ENCODE measurements around the gene COLGALT1. TPM values are rescaled to one million over a fixed set of nuclear protein-coding genes. Genes with fewer than 3 reads are reported as not detected.
"Not testable (repeated sequence)": the region's sequence is repeated elsewhere in the genome, so short reads cannot be mapped to it uniquely, and the experiment has no call there.

The COLGALT1 gene
- total RNA-seq, 1 experiment from 2014 or later = 48.5 TPM

DNA sequence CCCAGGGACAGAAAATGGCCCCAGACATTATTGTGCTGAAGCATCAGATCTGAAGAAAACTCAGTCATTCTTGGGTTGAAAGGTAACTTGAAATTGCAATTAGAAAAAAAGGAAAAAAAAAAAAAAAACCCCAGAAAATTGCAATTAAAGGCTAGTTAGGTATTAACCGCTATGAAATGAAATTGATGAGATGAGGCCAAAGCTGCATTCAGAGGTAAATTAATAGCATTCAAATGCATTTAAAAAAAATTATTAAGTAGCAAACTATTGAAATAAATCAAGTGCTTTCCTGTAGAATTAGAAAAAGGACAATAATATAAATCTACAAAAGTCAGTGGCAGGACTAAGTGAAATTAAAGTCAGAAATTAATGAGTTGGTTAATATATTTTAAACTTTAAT, 37.6 kb upstream of the COLGALT1 start:
- DNase-seq = no peak
- H3K4me1 Mint-ChIP-seq = peaks cover 4 to 7% of the 10 kb centered on the region in 2 experiments
- H3K4me2 ChIP-seq (ENCODE audit: insufficient read depth, insufficient read length, low read length) = no peak overlapping the region
- H3K4me3 Mint-ChIP-seq = no peak overlapping the region
- no peak overlapping the region for H3K27ac ChIP-seq (ENCODE audit: insufficient read length, low read depth, low read length)
- no peaks in the 10 kb centered on the region for H3K79me1 ChIP-seq (ENCODE audit: insufficient read depth, low read depth, low read length, poor library complexity, severe bottlenecking)
- no peak overlapping the region for H3K18ac ChIP-seq (ENCODE audit: insufficient read length, low read depth, low read length)
- no peak overlapping the region for H2BK120ac ChIP-seq (ENCODE audit: low read depth, low read length, poor library complexity, severe bottlenecking)
- no peak overlapping the region for H3T11ph ChIP-seq (ENCODE audit: low read length)
- H4K20me1 ChIP-seq (ENCODE audit: control insufficient read depth, insufficient read depth, insufficient read length) = no peaks in the 10 kb centered on the region
- no peak overlapping the region for H4K5ac ChIP-seq (ENCODE audit: insufficient read length, low read depth, low read length)
- no CpG with 5 or more reads among the region's 1 CpG for WGBS (ENCODE audit: extremely low coverage, insufficient read length, low lambda C conversion rate)
- H3K27me3 ChIP-seq (ENCODE audit: insufficient read depth, low read length) = no peaks in the 10 kb centered on the region
- H3K36me3 Mint-ChIP-seq (ENCODE audit: insufficient read depth in 1 of 3, low read depth in 3 of 3) = peaks cover 23 to 30% (median 27%) of the 10 kb centered on the region in 3 experiments
- no peak overlapping the region for H4K8ac ChIP-seq (replicated peaks; ENCODE audit: insufficient read length, low read depth, low read length)
- peaks cover 7% of the 10 kb centered on the region for H3K9me3 ChIP-seq (ENCODE audit: control insufficient read depth, low read depth, low read length)
- no peak overlapping the region for H3K23ac ChIP-seq (ENCODE audit: insufficient read length, low read depth, low read length)
- no peak overlapping the region for H2BK15ac ChIP-seq (ENCODE audit: low read depth, low read length)
- H2BK20ac ChIP-seq (ENCODE audit: low read depth, low read length, poor library complexity, severe bottlenecking) = no peak overlapping the region
- H2BK12ac ChIP-seq (ENCODE audit: insufficient read length, low read depth, low read length) = no peak overlapping the region
- no peaks in the 10 kb centered on the region for H3K23me2 ChIP-seq (ENCODE audit: insufficient read length, low read depth, low read length, poor library complexity, severe bottlenecking)
- no peak overlapping the region for H3K9ac ChIP-seq (ENCODE audit: extremely low read depth, insufficient read length, low read length)
- H3K27ac Mint-ChIP-seq = no peak overlapping the region
- no peak overlapping the region for H3K4ac ChIP-seq (ENCODE audit: low read depth, low read length)
- no peak overlapping the region for H2BK5ac ChIP-seq (ENCODE audit: insufficient read length, low read length)
- H3K56ac ChIP-seq (ENCODE audit: insufficient read length, low read depth, low read length) = no peak overlapping the region
- H2AFZ ChIP-seq (ENCODE audit: low read length) = no peak overlapping the region
- TF ChIP-seq, protein P1, sequence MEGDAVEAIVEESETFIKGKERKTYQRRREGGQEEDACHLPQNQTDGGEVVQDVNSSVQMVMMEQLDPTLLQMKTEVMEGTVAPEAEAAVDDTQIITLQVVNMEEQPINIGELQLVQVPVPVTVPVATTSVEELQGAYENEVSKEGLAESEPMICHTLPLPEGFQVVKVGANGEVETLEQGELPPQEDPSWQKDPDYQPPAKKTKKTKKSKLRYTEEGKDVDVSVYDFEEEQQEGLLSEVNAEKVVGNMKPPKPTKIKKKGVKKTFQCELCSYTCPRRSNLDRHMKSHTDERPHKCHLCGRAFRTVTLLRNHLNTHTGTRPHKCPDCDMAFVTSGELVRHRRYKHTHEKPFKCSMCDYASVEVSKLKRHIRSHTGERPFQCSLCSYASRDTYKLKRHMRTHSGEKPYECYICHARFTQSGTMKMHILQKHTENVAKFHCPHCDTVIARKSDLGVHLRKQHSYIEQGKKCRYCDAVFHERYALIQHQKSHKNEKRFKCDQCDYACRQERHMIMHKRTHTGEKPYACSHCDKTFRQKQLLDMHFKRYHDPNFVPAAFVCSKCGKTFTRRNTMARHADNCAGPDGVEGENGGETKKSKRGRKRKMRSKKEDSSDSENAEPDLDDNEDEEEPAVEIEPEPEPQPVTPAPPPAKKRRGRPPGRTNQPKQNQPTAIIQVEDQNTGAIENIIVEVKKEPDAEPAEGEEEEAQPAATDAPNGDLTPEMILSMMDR (conservative IDR thresholded peaks at IDR 0.05) = no peak
- peaks cover 9% of the 10 kb centered on the region in 2 experiments for H3K9me3 Mint-ChIP-seq
- H4K91ac ChIP-seq (ENCODE audit: insufficient read length, low read depth, low read length) = no peak overlapping the region
- H3K27me3 Mint-ChIP-seq (ENCODE audit: low read depth) = no peaks in the 10 kb centered on the region
- no peaks in the 10 kb centered on the region for H3K79me2 ChIP-seq (ENCODE audit: insufficient read depth, low read length)
- no peak overlapping the region for H2AK5ac ChIP-seq (ENCODE audit: insufficient read length, low read length)
- H3K4me1 ChIP-seq (ENCODE audit: insufficient read depth, low read length) = no peaks in the 10 kb centered on the region
- no peak overlapping the region for H3K14ac ChIP-seq (ENCODE audit: insufficient read depth, low read length)

DNA sequence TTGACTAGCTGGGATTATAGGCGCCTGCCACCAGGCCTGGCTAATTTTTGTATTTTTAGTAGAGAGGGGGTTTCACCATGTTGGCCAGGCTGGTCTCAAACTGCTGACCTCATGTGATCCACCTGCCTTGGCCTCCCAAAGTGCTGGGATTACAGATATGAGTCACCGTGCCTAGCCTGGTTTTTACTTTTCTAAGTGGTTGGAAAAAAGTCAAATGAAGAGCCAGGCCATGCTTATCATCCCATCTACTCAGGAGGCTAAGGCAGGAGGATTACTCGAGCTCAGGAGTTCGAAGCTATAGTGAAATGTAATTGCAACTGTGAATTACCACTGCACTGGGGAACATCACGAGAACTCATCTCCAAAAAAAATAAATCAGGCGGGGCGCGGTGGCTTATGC, 36.8 kb upstream of the COLGALT1 start:
- not testable (repeated sequence) for H3K4me1 Mint-ChIP-seq; H3K14ac ChIP-seq (ENCODE audit: insufficient read depth, low read length); H3K4me1 ChIP-seq (ENCODE audit: insufficient read depth, low read length); H4K20me1 ChIP-seq (ENCODE audit: control insufficient read depth, insufficient read depth, insufficient read length); H3K4me2 ChIP-seq (ENCODE audit: insufficient read depth, insufficient read length, low read length); DNase-seq; H3K27ac ChIP-seq (ENCODE audit: insufficient read length, low read depth, low read length); H3K27ac Mint-ChIP-seq; H3T11ph ChIP-seq (ENCODE audit: low read length); H4K8ac ChIP-seq (replicated peaks; ENCODE audit: insufficient read length, low read depth, low read length); H3K9me3 ChIP-seq (ENCODE audit: control insufficient read depth, low read depth, low read length); H4K5ac ChIP-seq (ENCODE audit: insufficient read length, low read depth, low read length); H3K9me3 Mint-ChIP-seq; H2BK12ac ChIP-seq (ENCODE audit: insufficient read length, low read depth, low read length); H4K91ac ChIP-seq (ENCODE audit: insufficient read length, low read depth, low read length); H3K23me2 ChIP-seq (ENCODE audit: insufficient read length, low read depth, low read length, poor library complexity, severe bottlenecking); H3K79me1 ChIP-seq (ENCODE audit: insufficient read depth, low read depth, low read length, poor library complexity, severe bottlenecking); H3K79me2 ChIP-seq (ENCODE audit: insufficient read depth, low read length); H3K4me3 Mint-ChIP-seq; H3K4ac ChIP-seq (ENCODE audit: low read depth, low read length); H3K23ac ChIP-seq (ENCODE audit: insufficient read length, low read depth, low read length); H2BK20ac ChIP-seq (ENCODE audit: low read depth, low read length, poor library complexity, severe bottlenecking); H2BK15ac ChIP-seq (ENCODE audit: low read depth, low read length); H3K56ac ChIP-seq (ENCODE audit: insufficient read length, low read depth, low read length); H3K18ac ChIP-seq (ENCODE audit: insufficient read length, low read depth, low read length); H2AFZ ChIP-seq (ENCODE audit: low read length); H2AK5ac ChIP-seq (ENCODE audit: insufficient read length, low read length); H3K27me3 Mint-ChIP-seq (ENCODE audit: low read depth); H3K9ac ChIP-seq (ENCODE audit: extremely low read depth, insufficient read length, low read length); H2BK5ac ChIP-seq (ENCODE audit: insufficient read length, low read length); H3K27me3 ChIP-seq (ENCODE audit: insufficient read depth, low read length); H2BK120ac ChIP-seq (ENCODE audit: low read depth, low read length, poor library complexity, severe bottlenecking)
- H3K36me3 Mint-ChIP-seq (ENCODE audit: insufficient read depth in 1 of 3, low read depth in 3 of 3) = peaks cover 22 to 30% (median 25%) of the 10 kb centered on the region in 3 experiments
- no CpG with 5 or more reads among the region's 8 CpGs for WGBS (ENCODE audit: extremely low coverage, insufficient read length, low lambda C conversion rate)
